K562 (cell line): ENCODE data around the gene CMIP. TPM values are rescaled to one million over a fixed set of nuclear protein-coding genes. Genes with fewer than 3 reads are reported as not detected.

Experiments used
- GTF2E2 ChIP-seq: fragments of 200-800 bp; sonication (Bioruptor generic); IDR thresholded peaks from 2 replicates; pipeline ENCODE4 v1.6.1; 2016; ENCODE audit warnings: missing genetic modification characterization, missing compliant biosample characterization
- HMG20A ChIP-seq: fragments of 450-650 bp; formaldehyde crosslinking; conservative IDR thresholded peaks from 2 replicates; pipeline ENCODE4 v1.4.0; 2020; ENCODE audit warnings: mild to moderate bottlenecking, mixed read lengths
- POLR2H ChIP-seq: IDR thresholded peaks from 2 replicates; pipeline ENCODE4 v1.6.1; 2016; ENCODE audit warnings: missing genetic modification characterization, low read depth, mild to moderate bottlenecking, control low read depth, missing compliant biosample characterization, moderate library complexity
- RAD21 ChIP-seq, 2 experiments: fragments of 250-450 bp in 1 of 2; fragments of 450-650 bp in 1 of 2; sonication (Bioruptor Pico) in 1 of 2; formaldehyde crosslinking in 1 of 2; IDR thresholded peaks in 1 of 2; conservative IDR thresholded peaks in 1 of 2; 2 replicates each; pipeline versions ENCODE4 v1.4.0 to v1.8.0; 2020 to 2022; ENCODE audit warnings: mild to moderate bottlenecking in 2 of 2, moderate library complexity in 1 of 2
- SPI1 ChIP-seq: IDR thresholded peaks from 2 replicates; pipeline ENCODE4 v1.6.1; 2011; ENCODE audit warnings: low read depth, low read length, control low read depth, borderline replicate concordance
- ZFP30 ChIP-seq: fragments of 250-450 bp; sonication (Bioruptor Pico); IDR thresholded peaks from 2 replicates; pipeline ENCODE4 v1.8.0; 2022; ENCODE audit warnings: moderate library complexity, mild to moderate bottlenecking, inconsistent platforms, borderline replicate concordance
- ZKSCAN3 ChIP-seq: fragments of 250-450 bp; sonication (Bioruptor Pico); IDR thresholded peaks from 2 replicates; pipeline ENCODE4 v1.4.0; 2020
- polyA plus RNA-seq, 8 experiments: library from polyadenylated mRNA; depleted of rRNA in 4 of 8; stranded (reverse) in 5 of 8; unstranded in 3 of 8; fragments of >200 nt; fragmentation: Nextera tagmentation in 2 of 8; fragmentation: Illumina TruSeq in 1 of 8; extraction: Ambion mirVana in 2 of 8; extraction: Trizol in 1 of 8; gene quantifications; 2 replicates each; pipeline versions ENCODE4 v1.2.1 to v1.2.3, GENCODE V29; 2011 to 2014; ENCODE audit warnings: inconsistent platforms in 1 of 8, missing spikeins in 1 of 8
- total RNA-seq, 7 experiments: library from RNA; depleted of rRNA in 6 of 7; stranded (reverse); fragments of >200 nt in 6 of 7; fragmentation: Illumina TruSeq in 2 of 7; extraction: Trizol in 2 of 7; gene quantifications; 2 replicates each; pipeline versions ENCODE4 v1.2.1 to v1.2.3, GENCODE V29; 2011 to 2021; ENCODE audit warnings: low replicate concordance in 1 of 7
- TF ChIP-seq, protein P1 (sequence below): sonication (generic); formaldehyde crosslinking; IDR thresholded peaks from 2 replicates; pipeline ENCODE4 v1.8.0; 2022; ENCODE audit warnings: mild to moderate bottlenecking, low read depth, missing genetic modification reagents
- TF ChIP-seq, protein P2 (sequence below), 3 experiments: IDR thresholded peaks in 2 of 3; conservative IDR thresholded peaks in 1 of 3; 2 replicates each; pipeline ENCODE4 v1.5.1; 2011 to 2012; ENCODE audit warnings: low read length in 3 of 3, mild to moderate bottlenecking in 3 of 3, control low read depth in 2 of 3, improper control_type of control experiment in 1 of 3, inconsistent platforms in 1 of 3, low read depth in 1 of 3, mixed read lengths in 1 of 3, moderate library complexity in 1 of 3; ENCODE audit not compliant: insufficient read depth in 2 of 3

CMIP gene
- total and polyA plus RNA-seq, 9 of the 15 experiments (the other 6 are each of a cell fraction or from before 2014, with no cell fraction given) = 0.94 to 82.5 (median 10.3) TPM

DNA sequence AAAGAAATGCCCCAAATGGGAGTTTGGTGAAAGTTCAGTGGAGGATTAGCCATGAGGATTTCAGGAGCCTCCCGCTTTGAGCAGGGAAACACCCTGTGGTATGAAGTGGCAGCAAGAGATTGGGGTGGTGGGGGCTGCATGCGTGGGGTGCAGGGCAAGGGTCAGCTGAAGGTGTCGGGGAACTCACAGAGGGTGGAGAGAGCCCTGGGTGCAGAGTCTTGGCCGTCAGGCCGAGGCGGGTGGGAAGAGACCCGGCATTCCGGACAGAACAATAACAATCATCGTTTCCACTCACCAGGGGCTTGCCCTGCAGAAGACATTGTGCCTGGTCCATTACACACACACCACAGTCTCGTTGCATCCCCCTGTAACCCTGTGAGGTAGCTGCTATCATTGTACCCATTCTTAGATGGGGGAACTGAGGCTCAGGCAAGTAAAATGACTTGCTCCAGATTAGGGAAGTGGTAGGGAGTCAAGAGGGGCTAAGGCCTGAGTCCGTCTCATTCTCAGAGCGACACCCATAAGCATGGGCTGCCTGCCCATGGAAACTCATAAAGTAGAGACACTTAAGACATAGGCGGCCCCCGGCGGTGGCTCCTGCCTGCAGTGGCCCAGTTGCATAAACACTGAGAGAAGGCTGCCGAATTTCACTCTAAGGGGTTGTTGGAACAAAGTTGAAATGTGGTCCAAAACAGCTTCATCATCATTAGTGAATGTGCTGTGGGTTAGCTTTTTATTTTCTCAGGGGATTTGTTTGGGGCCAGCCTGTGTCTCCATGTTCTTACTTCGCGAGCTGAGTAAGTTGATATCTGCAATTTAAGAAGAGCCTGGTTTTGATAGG lies 93.3 kb downstream of the CMIP start (continued):
- TF ChIP-seq RAD21 (CRISPR knock-in tag; conservative IDR thresholded peaks at IDR 0.05 in 1 of 2, IDR thresholded peaks at IDR 0.05 in 1 of 2) (peak; percentile 26 to 49; a peak in 3 of 4 replicates), SPI1 (peak; percentile 74), GTF2E2 (no peak), POLR2H (no peak), HMG20A (CRISPR knock-in tag) (no peak), ZFP30 (CRISPR knock-in tag) (no peak), ZKSCAN3 (no peak)
- TF ChIP-seq, protein P1, sequence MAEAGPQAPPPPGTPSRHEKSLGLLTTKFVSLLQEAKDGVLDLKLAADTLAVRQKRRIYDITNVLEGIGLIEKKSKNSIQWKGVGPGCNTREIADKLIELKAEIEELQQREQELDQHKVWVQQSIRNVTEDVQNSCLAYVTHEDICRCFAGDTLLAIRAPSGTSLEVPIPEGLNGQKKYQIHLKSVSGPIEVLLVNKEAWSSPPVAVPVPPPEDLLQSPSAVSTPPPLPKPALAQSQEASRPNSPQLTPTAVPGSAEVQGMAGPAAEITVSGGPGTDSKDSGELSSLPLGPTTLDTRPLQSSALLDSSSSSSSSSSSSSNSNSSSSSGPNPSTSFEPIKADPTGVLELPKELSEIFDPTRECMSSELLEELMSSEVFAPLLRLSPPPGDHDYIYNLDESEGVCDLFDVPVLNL (CRISPR knock-in tag) = no peak
- TF ChIP-seq, protein P2, sequence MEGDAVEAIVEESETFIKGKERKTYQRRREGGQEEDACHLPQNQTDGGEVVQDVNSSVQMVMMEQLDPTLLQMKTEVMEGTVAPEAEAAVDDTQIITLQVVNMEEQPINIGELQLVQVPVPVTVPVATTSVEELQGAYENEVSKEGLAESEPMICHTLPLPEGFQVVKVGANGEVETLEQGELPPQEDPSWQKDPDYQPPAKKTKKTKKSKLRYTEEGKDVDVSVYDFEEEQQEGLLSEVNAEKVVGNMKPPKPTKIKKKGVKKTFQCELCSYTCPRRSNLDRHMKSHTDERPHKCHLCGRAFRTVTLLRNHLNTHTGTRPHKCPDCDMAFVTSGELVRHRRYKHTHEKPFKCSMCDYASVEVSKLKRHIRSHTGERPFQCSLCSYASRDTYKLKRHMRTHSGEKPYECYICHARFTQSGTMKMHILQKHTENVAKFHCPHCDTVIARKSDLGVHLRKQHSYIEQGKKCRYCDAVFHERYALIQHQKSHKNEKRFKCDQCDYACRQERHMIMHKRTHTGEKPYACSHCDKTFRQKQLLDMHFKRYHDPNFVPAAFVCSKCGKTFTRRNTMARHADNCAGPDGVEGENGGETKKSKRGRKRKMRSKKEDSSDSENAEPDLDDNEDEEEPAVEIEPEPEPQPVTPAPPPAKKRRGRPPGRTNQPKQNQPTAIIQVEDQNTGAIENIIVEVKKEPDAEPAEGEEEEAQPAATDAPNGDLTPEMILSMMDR (IDR thresholded peaks at IDR 0.05 in 2 of 3, conservative IDR thresholded peaks at IDR 0.05 in 1 of 3; ENCODE audit: insufficient read depth in 2 of 3, low read depth in 1 of 3, low read length in 3 of 3) = peak; percentile 16 to 49 (median 44); a peak in 3 of 6 replicates
